Measurements from ENCODE around the gene SLC2A14.
"Not testable (repeated sequence)": the region's sequence is repeated elsewhere in the genome, so short reads cannot be mapped to it uniquely, and the experiment has no call there.

SLC2A14 gene

DNA sequence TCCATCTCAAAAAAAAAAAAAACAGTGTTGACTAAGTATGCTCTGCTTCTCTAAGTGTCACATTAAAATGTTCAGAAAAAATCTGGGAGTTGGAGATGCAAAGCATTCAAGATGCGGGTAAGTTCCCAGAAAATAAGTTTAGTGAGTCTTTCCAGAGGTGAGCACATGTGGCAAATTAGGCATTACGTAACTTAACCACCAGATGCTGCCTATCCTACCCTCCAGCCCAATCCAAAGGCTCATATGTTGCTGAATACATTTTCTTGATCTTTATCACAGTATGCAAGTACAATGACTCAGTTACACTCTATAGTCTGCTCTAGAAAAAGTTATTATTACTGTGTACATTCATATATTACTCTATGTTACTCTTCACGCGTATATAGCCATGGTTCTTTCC lies 3.6 kb downstream of the SLC2A14 start:
- DNase-seq (ENCODE audit: low read depth in 2 of 2): no peak

DNA sequence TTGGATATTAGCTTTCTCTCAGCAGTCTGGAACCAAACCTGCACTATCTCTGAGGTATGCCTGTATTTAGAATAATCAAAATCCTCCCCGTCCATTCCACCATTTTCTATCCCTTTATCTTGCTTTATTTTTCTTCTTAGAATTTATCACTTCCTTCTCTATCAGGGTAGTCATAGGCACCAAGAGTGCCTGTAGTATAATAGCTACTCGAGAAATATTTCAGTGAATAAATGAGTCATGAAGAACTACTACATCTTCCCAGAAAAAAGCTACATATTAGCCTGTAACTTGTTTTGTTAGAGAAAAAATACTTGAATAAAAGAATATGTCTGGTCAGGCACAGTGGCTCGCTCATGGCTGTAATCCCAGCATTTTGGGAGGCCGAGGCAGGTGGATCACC lies 4.3 kb downstream of the SLC2A14 start:
- DNase-seq (ENCODE audit: low read depth in 2 of 2): no peak

DNA sequence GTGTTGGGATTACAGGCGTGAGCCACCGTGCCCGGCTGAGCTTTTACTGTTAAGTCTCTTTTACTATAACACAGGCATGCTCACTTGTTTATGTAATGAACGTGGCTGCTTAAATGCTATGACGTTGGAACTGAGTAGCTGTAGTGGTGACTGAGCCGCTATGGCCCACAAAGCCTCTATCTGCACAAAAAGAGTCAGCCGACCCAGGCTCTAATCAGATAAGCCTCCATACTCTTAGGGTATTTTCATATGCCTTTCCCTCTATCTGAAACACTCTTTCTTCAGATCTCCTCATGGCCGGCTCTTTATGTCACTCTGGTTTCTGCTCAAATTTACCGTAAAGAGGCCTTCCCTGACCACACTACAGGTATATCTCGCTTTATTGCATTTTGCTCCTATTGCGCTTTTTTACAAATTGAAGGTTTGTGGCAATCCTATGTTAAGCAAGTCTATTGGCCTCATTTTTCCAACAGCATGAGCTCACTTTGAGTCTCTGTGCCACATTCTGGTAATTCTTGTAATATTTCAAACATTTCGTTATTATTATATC lies 8.0 kb downstream of the SLC2A14 start:
- DNase-seq (ENCODE audit: low read depth in 2 of 2): no peak

DNA sequence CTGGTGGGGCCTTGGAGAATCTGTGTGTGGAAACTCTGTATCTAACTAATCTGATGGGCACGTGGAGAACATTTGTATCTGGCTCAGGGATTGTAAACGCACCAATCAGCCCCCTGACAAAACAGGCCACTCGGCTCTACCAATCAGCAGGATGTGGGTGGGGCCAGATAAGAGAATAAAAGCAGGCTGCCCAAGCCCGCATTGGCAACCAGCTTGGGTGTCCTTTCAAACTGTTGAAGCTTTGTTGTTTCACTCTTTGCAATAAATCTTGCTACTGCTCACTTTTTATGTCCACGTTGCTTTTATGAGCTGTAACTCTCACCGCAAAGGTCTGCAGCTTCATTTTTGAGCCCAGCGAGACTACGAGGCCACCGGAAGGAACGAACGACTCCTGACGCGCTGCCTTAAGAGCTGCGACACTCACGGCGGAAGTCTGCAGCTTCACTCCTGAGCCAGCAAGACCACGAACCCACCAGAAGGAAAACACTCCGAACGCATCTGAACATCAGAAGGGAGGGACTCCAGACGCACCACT lies 9.8 kb downstream of the SLC2A14 start:
- not testable (repeated sequence) for DNase-seq (ENCODE audit: low read depth in 2 of 2)

DNA sequence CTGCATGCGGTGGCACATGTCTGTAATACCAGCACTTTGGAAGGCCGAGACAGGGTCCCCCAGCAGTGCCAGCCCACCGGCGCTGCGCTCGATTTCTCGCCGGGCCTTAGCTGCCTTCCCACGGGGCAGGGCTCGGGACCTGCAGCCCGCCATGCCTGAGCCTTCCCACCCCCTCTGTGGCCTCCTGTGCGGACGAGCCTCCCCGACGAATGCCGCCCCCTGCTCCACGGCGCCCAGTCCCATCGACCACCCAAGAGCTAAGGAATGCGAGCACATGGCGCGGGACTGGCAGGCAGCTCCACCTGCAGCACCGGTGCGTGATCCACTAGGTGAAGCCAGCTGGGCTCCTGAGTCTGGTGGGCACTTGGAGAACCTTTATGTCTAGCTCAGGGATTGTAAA lies 10.4 kb downstream of the SLC2A14 start:
- DNase-seq (ENCODE audit: low read depth in 2 of 2): not testable (repeated sequence)

DNA sequence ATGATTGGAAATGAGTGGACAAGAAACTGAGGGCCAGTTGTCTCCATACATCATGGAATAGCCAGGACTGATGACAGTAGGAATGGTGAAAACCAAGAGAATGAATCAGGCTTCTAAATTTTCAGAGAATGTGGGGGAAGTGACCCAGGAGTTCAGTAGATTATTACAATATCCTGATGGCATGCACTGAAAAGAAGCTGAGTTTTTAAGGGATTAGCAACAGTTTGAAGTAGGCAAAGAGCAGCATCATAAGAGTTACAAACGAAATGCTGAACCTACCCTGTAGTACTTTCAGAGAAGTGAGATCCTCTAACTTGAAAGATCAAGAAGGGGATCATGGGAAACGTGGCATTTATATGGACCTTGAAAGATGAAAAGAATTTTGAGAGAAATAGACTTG lies 13.2 kb downstream of the SLC2A14 start:
- DNase-seq (ENCODE audit: low read depth in 2 of 2): no peak

DNA sequence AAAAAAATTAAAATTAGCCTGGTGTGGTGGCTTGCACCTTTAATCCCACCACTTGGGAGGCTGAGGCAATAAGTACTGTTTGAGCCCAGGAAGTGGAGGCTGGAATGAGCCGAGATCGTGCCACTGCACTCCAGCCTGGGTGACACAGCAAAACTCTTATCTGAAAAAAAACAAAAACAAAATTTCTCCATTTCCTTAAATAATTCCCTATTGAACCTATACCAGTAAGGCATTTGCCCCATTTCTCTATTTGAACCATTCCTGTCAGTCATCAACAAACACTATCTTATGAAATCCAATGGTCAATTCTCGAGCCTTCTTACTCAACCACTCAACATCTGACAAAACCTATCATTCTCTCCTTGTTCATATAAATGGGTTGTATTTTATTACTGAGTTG lies 14.7 kb downstream of the SLC2A14 start:
- no peak for DNase-seq (ENCODE audit: low read depth in 2 of 2)

DNA sequence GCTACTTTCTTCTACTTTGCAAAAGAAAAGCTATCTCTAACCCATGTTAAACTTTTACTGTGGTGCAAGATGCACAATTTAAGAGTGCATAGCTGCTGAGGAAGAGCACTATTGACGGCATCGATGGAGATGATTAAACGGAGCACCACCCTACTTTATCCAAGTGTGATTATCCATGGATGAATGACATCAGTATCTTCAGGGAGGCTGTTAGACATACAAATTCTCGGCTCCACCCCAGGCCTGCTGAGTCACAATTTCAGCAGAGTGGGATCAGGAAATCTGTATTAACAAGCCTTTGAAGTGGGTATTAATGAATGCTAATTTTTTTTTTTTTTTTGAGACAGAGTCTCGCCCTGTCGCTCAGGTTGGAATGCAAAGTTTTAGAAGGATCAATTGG lies 16.2 kb downstream of the SLC2A14 start:
- DNase-seq (ENCODE audit: low read depth in 2 of 2): no peak

DNA sequence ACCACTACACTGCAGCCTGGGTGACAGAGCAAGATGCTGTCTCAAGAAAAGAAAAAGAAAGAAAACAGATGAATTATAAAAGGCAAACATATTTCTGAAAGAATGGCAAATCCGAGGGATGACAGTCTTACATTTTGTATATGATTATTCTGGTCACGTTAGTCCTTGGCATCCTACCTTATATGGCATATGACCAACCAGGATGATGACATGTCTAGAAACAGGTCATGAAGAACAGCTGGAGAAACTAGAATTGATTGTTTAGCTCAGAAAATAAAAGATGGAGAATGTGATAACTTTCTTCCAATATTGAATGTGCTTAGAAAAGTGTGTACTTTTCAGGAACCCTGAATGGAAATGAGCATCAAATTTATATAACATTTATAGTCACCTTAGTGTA lies 19.2 kb downstream of the SLC2A14 start:
- DNase-seq (ENCODE audit: low read depth in 2 of 2): no peak

DNA sequence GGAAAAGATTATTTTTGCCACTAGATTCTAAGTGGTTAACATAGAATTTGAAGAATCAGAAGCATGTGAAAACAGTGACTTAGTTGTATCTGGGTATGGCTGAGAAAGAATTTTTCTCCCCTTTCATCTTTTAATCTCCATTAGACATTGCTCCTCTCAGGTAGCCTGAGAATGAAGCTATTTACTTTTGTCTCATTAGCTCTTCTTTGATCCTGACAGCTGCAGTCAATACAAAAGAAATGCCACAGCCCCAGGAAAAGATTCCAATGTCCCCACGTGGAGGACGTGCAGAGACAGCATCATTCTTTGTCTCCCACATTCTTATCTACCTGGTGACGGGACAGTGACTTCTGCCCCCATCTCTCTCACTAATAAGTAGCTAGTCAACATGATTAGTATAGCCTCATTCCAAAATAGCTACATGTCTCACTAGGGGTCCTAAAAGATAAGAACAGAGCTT lies 21.1 kb downstream of the SLC2A14 start:
- not testable (repeated sequence) for DNase-seq (ENCODE audit: low read depth in 2 of 2)

DNA sequence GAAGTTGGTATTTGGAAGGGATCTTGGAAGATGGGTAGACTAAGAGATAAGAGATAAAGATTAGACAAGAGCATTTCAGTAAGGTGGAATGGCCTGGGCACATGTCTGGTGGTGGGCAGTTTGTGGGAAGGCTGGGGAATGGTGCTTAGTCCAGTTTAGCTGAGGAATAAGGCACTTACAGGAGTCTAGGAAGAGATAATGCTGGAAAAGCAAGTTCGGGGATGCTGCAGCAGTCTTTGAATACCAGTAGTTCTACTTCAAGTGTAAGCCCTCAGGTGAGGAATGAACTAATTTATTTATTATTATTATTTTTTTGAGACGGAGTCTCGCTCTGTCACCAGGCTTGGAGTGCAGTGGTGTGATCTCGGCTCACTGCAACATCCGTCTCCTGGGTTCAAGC lies 22.6 kb downstream of the SLC2A14 start:
- not testable (repeated sequence) for DNase-seq (ENCODE audit: low read depth in 2 of 2)

DNA sequence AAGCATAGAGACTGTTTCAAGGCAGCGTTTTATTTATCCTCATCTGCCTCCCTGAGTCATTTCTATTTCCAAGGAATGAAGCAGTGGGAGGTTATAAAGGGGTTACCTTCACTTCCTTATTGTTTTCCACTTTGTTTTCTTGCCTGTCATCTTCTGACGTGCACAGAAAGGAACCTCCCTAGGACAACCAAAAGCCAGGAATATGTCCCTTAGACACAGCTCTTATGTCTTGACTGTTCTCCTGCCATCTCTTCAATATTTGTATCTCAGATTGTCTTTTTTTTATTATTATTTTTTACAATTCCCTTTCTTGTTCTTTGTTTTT lies 24.7 kb downstream of the SLC2A14 start:
- not testable (repeated sequence) for DNase-seq (ENCODE audit: low read depth in 2 of 2)

DNA sequence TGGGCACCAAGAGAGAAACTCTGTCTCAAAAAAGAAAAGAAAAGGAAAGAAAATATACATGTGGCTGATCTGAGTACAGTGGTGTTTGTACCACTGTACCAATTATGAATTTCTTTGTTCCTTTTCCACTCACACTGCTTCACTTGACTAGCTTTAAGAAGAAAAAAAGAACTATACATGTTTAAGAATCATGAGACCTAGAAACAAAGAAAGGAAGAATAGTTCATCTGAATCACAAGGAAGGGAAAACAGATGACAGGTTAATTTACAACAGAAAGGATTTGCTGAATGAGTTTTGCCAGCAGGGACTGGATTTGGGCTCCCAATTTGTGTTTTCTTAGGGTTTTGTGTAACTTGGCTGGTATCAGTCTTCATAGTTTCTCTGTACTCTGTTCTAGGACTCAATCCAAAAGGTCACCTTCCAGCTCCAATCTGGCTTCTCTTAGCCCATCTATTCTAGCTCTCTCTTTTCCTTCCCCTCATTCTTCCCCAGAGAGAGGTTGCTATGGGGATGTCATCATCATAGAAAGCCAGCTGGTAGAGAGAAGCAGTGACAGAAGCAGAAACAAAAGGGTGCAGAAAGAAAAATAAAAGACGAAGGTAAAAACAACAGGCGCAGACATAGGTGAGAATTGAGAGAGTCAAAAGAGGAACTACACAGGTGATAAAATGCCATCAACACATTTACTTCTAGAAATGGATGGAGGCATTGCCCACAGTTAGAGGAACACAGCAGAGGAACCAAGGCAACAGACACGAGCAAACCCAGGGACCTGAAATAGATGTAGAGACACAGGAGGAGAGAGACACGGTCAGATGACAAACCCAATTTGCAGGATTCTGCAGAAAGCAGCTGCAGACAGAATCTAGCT lies 25.3 kb downstream of the SLC2A14 start:
- not testable (repeated sequence) for DNase-seq (ENCODE audit: low read depth in 2 of 2)

DNA sequence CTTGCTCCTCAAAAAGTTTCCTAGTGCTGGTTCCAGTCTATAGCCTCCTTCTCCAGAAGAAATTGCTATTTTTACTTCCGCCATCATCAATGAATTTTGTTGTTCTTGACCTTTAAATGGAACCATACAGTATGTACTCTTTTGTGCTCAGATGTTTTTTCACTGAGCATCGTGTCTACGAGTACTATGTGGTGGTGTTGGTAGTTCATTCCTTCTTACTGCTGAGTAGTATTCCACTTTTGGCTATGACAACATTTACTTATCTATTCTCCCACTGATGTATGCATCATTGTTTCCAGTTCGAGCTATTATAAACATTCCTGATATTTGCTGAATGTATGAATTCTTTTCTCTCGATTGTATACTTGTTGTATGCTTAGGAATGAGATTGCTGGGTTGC lies 28.6 kb downstream of the SLC2A14 start:
- DNase-seq (ENCODE audit: low read depth in 2 of 2): no peak

DNA sequence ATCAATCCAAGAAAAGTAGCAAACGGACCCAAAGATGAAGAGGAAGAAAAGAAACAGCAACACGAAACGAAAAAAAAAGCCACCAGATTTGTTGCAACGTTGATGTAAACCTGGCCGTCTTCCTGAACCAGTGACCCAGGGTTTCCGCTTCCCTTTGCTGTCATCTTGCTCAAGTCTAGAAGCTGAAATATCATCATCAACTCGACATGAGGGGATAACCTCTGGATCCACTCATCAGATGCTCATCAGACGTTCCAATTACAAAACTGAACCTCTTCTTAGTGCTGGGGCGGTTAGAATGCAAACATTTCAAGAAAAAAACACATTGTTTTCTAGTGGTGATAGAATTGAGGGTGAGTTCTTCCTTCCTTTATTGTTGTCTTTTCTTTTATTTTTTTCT lies 29.1 kb downstream of the SLC2A14 start:
- not testable (repeated sequence) for DNase-seq (ENCODE audit: low read depth in 2 of 2)

DNA sequence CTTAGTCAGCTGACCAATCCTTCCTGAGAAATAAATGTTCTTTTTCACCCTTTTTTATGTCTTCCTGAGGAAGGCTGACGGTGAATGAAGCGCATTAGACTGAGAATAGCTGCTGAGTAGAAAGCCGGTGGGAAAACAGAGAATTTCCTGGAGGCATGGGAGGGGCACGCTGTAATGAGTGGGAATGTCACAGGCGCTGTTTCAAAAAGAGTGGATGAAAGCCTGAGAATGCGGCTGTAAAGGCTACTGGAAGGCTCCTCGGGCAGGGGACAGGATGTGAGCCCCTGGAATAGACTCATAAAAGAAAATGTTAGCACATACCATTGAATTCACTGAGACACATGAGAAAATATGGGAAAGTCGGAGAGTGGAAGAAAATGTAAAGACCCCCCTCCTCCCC lies 29.6 kb downstream of the SLC2A14 start:
- not testable (repeated sequence) for DNase-seq (ENCODE audit: low read depth in 2 of 2)

DNA sequence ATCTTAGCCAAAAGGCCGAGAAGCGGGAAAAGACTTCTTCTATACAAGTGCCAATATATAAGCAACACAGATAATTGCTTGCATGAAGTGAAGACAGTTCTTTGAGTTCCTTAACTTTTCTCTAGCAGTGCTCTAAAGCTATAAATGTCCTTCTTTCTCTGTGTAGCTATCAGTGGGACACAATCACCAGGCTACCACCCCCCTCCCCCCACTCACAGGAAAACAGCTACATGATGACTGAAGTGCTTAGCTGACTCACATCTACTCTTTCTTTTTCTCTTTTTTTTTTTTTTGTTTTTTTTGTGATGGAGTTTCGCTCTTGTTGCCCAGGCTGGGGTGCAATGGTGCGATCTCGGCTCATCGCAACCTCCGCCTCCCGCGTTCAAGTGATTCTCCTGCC lies 30.3 kb downstream of the SLC2A14 start:
- DNase-seq (ENCODE audit: low read depth in 2 of 2): not testable (repeated sequence)

DNA sequence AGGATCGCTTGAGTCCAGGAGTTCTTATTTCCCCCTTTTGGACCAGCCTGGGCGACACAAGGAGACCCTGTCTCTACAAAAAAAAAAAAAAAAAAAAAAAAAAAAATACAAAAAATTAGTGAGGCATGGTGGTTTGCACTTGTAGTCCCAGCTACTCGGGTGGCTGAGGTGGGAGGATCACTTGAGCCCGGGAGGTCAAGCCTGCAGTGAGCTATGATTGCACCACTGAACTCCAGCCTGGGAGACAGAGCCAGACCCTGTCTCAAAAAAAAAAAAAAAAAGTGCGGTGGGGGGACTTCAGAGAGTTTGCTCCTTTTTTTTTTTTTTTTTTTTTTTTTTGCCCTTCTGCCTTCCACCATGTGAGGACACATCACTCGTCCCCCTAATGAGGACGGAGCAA lies 32.9 kb downstream of the SLC2A14 start:
- not testable (repeated sequence) for DNase-seq (ENCODE audit: low read depth in 2 of 2)

DNA sequence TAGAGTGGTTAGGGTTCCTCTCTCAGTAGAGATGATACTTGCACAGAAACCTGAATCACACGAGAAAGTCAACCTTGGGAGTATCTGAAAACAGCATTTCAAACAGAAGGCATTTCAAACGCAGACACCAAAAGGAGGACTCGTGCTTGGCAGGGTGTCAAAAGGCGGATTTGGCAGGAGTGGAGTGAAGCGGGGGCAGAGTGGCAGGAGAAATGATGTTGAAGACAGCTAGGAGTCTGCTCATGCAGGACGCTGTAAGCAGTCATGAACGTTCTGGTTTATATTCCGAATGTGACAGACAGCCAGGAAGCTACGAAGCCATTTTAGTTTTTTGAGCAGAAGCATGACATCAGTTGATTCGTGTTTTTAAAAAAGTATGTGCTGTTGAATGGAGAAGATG lies 33.5 kb downstream of the SLC2A14 start:
- DNase-seq (ENCODE audit: low read depth in 2 of 2): not testable (repeated sequence)

DNA sequence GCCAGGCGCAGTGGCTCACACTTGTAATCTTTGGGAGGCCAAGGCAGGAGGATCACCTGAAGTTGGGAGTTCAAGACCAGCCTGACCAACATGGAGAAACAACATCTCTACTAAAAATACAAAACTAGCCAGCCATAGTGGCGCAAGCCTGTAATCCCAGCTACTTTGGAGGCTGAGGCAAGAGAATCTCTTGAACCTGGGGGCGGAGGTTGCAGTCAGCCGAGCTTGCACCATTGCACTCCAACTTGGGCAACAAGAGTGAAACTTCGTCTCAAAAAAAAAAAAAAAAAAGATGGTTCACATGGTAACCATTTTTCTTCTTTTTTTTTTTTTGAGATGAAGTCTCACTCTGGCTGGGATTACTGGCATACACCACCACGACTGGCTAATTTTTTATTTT lies 35.3 kb downstream of the SLC2A14 start:
- DNase-seq (ENCODE audit: low read depth in 2 of 2): no peak

DNA sequence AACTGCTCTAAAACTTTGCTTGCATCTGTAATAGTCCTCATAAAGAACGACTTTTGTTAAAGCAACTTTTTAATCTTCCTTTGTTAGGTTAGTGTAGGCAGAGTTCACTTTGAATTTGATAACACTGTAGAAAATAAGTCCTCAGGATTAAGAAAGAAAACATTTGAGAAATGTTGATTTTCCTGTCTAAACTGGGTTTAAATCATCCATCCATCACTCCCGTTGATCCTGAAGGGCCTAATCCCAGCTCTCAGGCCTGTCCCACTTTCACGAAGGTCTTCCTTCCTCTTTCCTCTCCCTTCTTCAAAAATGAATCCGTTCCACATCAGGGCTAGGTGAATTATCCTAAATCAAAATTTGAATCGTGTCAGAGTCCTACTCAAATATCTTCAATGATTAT lies 36.9 kb downstream of the SLC2A14 start:
- no peak for DNase-seq (ENCODE audit: low read depth in 2 of 2)

DNA sequence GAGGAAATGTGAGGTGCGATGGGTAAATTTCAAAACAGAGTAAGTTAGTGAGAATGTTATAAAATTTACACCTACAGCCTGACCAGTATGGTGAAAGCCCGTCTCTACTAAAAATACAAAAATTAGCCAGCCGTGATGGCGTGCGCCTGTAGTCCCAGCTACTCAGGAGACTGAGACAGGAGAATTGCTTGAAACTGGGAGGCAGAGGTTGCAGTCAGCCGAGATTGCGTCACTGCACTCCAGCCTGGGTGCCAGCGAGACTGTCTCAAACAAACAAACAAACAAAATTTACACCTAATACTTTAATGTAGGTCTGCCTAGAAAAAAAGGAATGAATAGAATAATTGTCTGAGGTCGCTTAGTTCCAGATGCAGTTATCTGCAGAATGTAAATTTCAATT lies 37.6 kb downstream of the SLC2A14 start:
- no peak for DNase-seq (ENCODE audit: low read depth in 2 of 2)

DNA sequence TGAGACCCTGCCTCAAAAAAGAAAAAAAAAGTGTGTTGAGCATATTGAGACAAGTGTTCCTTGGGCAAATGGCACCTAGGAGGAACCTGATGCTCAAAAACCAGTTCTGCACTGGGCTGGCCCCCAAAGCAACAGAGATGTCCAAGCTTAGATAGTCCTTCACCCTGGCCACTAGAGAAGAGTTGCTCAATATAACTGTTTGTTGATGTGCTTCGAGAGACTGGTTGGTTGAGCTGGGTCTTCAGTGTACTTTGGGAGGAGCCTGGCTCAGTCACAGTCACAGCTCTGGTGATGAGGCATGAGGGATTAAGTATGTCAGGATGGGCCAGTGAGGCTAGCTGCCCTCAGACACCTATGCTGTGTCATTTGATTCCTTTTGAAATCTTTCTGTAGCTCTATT lies 38.0 kb downstream of the SLC2A14 start:
- no peak for DNase-seq (ENCODE audit: low read depth in 2 of 2)
